K562 treated with DMSO at 1 percent for 12 hours (cell line): Measurements from ENCODE around the gene SETDB2. TPM values are rescaled to one million over a fixed set of nuclear protein-coding genes. Genes with fewer than 3 reads are reported as not detected.

Experiments
- total RNA-seq: library from RNA; unstranded; fragments of 300-600 nt; gene quantifications from 2 replicates; pipeline ENCODE4 v1.2.3, GENCODE V29; 2022; ENCODE audit not compliant: insufficient read depth

Gene SETDB2
- 2.9 and 3.6 TPM in 2 replicates for total RNA-seq

GRCh38 chr13:49443704-49444523 lies at the start of gene SETDB2, which contains the start of gene CAB39L:
Gene SETDB2, plus strand, starts transcription at chr13:49444274. Its CDS starts 7,620 bp downstream, at chr13:49451894.
Gene CAB39L, minus strand, starts transcription at chr13:49444064. Its CDS starts 61,154 bp downstream, at chr13:49382910.

GRCh38 chr13:49495783-49496762 lies 52.0 kb downstream of the SETDB2 start, which contains the start of gene PHF11:
Gene PHF11, plus strand, starts transcription at chr13:49495953. Its CDS starts 49 bp downstream, at chr13:49496002.

Other genes starting within 250 kb of the SETDB2 start
- gene MLNR, start 223.9 kb upstream of the SETDB2 start, total RNA-seq: not detected in 2 replicates
- gene CDADC1, start 196.3 kb upstream of the SETDB2 start, total RNA-seq: 4.8 and 20.4 TPM in 2 replicates
- 1.1 and 1.3 TPM in 2 replicates for gene CAB39L, start 210 bp upstream of the SETDB2 start, total RNA-seq
- gene PHF11, start 51.7 kb downstream of the SETDB2 start, total RNA-seq: 3.0 and 5.2 TPM in 2 replicates
- 5.0 and 14.9 TPM in 2 replicates for gene RCBTB1, start 141.3 kb downstream of the SETDB2 start, total RNA-seq
- gene ARL11, start 184.2 kb downstream of the SETDB2 start, total RNA-seq: 1.1 and 1.4 TPM in 2 replicates
- 31.3 and 41.3 TPM in 2 replicates for gene EBPL, start 247.2 kb downstream of the SETDB2 start, total RNA-seq